C4-2B (cell line): ENCODE data around the gene COL4A2.

Source experiments
- H3K27ac ChIP-seq: fragments of 450-650 bp; 2 replicates; pipeline ENCODE4 v1.5.1; 2017
- ZFX ChIP-seq: fragments of 450-650 bp; IDR thresholded peaks from 2 replicates; pipeline ENCODE4 v1.6.1; 2017
- TF ChIP-seq, protein P1 (sequence below): fragments of 450-650 bp; conservative IDR thresholded peaks from 2 replicates; pipeline ENCODE4 v1.5.1; 2017; ENCODE audit warnings: mild to moderate bottlenecking

COL4A2 gene

DNA sequence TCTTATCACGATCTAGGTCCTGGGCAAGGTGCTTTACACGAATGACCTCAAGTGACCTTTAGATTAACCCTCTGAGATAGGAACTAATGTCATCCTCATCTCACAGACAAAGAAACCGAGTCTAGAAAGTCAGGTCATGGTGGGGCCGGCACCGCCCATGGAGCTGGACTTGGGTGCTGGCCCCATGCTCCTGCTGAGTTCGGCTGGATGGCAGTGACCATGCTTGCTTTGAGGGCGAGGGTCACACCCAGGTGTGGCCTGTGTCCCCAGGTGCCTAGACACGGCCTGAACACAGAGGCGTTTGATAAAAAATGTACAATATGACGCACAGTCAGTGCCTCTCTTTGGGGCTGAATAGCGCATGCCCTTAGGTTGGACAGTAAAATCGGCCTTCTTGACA lies 26.8 kb downstream of the COL4A2 start:
- no peak for TF ChIP-seq ZFX
- TF ChIP-seq, protein P1, sequence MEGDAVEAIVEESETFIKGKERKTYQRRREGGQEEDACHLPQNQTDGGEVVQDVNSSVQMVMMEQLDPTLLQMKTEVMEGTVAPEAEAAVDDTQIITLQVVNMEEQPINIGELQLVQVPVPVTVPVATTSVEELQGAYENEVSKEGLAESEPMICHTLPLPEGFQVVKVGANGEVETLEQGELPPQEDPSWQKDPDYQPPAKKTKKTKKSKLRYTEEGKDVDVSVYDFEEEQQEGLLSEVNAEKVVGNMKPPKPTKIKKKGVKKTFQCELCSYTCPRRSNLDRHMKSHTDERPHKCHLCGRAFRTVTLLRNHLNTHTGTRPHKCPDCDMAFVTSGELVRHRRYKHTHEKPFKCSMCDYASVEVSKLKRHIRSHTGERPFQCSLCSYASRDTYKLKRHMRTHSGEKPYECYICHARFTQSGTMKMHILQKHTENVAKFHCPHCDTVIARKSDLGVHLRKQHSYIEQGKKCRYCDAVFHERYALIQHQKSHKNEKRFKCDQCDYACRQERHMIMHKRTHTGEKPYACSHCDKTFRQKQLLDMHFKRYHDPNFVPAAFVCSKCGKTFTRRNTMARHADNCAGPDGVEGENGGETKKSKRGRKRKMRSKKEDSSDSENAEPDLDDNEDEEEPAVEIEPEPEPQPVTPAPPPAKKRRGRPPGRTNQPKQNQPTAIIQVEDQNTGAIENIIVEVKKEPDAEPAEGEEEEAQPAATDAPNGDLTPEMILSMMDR, result no peak
- no peak overlapping the region for H3K27ac ChIP-seq

DNA sequence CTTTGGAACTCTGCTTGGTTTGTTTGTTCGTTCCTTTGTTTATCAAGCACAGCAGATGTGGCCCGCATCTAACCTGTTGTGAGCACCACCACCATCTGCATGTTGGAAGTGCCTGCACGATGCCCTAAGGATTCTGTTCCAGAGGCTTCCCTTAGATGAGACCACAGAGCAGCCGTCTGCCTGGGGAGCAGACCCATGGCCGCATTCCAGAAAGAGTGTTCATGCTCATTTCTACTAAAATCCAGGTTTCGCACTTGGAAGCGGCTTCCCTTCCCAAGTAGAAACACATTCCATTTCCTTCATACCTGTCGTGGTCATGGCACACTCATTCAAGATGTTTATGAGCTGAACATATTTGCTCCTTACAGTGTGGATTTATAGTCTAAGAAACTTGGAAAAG lies 27.2 kb downstream of the COL4A2 start:
- no peak for TF ChIP-seq ZFX
- TF ChIP-seq, protein P1, result no peak
- H3K27ac ChIP-seq, result no peak overlapping the region

DNA sequence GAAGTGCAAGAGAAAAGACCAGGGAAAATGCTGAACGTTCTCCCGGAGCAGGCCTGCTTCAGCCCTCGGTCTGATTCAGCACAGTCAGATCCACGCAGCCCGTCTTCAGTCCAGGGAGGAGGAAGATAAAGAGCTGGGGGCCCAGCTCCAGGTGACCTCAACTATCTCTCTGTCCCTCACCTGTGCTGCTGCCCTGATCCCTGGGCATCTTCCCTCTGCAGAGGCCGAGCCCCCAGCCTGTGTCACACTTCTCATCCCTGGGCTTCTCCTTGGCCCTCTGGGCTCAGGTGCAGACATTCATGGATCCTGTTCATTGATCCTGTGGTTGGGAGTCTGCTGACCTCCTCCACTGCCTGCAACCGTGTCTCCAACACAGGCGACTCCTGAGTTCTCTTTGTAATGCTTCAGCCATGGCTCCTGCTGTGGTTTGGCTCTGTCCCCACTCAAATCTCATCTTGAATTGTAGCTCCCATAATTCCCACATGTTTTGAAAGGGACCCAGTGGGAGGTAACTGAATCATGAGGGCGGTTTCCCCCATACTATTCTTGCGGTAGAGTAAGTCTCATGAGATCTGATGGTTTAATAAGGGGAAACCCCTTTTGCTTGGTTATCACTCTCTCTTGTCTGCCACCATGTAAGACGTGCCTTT lies 27.9 kb downstream of the COL4A2 start:
- TF ChIP-seq, protein P1, result no peak
- TF ChIP-seq ZFX, result no peak
- H3K27ac ChIP-seq, result no peak overlapping the region

DNA sequence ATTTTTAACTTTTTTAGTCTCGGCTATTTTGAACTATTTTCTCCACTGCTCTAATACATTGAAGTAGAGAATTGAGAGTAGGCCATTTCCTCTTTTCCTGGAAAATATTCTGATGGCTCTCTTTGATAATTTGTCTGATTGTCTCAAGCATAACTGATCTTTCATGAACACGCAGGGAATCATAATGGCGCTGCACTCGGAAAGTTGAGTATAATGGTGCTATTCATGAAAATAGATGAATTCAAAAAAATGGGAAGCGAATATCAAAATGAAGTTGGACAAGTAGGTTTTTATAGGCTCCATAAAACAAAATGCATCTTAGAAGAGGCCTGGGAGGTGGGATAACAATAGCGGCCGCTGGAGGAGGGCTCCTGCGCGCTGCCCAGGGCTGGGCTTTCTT lies 29.0 kb downstream of the COL4A2 start:
- TF ChIP-seq, protein P1, result no peak
- no peak overlapping the region for H3K27ac ChIP-seq

DNA sequence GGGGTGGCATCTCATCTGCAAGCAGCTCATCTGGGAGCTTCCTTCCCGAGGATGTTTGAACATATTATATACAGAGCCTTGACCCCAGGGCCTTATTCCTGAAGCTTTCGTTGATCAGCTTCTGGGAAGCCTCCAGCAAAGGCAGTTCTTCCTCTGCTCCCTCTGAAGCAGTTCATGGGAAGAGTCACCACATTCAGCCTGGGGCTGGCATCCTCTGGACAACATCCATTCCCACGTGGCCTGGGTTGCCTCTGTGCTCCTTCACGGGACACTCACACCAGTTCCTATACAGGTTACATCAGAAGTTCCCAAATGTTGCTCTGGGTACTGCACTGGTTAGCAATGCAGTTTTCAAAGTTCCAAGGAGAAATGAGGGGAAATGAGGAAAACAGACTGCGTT lies 29.6 kb downstream of the COL4A2 start:
- no peak overlapping the region for H3K27ac ChIP-seq
- no peak for TF ChIP-seq ZFX
- TF ChIP-seq, protein P1, result no peak

DNA sequence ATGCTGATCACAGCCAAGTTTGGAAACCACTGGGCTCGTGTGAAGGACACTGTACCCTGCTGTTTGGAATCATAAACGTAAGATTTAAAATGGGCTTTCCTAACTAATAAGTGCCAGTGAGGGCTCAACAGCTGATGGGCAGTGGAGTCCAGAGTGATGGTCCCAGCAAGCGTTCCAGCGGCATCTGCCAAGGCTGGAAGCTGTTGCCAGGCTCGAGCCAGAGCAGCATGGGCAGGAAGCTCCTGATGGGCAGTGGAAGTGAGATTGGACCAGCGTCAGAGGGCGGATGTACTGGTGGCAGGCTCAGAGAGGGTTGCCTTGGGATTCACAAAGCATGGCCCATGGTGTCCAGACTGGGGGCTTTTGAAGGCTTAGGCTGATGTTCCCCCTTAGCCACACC lies 30.2 kb downstream of the COL4A2 start:
- no peak overlapping the region for H3K27ac ChIP-seq
- TF ChIP-seq, protein P1, result no peak
- TF ChIP-seq ZFX, result no peak

DNA sequence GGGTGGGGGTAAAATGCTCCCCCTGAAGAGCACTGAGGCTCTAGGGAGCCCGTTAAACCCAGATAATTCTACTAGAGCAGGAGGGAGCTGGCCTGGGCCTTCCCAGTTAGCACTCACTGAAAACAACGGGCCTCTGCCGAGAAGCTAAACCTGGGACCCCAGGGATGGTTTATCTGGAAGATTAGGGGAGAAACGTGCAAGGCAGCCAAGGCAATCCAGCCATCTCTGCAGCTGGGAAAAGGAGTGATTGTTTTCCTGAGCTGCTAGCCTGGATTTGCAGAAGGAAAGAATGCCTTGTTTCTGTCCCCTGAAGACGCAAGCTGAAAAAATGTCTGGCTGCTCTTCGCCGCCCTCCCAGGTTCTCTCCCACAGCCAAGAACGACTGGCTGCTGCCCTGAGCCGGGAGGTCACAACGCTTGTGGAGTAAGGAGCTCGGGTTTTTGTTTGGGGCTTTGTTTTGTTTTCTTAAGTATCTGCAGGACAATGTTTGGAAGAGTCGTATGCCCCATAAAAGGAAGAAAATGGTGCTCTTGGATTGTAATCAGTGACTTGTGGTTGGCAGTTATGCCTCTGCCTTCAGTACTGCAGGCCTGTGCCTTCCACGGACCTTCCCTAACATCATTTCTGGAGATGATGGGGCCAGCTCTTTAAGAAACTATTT lies 31.5 kb downstream of the COL4A2 start:
- no peak overlapping the region for H3K27ac ChIP-seq
- TF ChIP-seq ZFX, result no peak

DNA sequence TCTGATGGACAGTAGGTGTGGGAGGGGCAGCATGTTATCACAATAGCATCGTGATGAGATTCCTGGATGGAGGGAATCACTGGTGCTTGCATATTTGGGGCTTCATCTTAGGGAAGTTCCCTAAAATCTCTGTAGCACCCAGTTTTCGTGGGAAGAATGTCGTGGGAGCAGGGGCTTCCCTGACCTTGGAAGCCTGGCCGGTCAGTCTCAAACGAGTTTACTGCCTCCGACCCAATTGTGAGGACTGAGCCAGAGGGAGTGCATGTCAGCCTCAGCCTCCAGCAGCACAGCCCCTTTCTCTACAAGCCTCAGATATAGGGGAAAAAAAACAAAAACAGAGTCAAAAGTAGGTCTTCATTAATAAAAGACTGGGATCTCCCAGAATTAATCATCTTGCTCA lies 32.2 kb downstream of the COL4A2 start:
- no peak overlapping the region for H3K27ac ChIP-seq
- TF ChIP-seq, protein P1, result no peak
- no peak for TF ChIP-seq ZFX
